SK-N-SH (cell line): ENCODE data around the gene JMJD6. TPM values are rescaled to one million over a fixed set of nuclear protein-coding genes. Genes with fewer than 3 reads are reported as not detected.

Source experiments
- CTCF ChIA-PET: fragments of 300-600, 350-600 bp; formaldehyde crosslinking; extraction: SDS; loops from one replicate; lab custom pipeline; 2021; lab: Yijun Ruan, JAX
- POLR2A ChIA-PET: fragments of 350-600 bp; sonication (Branson Sonifier 250); formaldehyde crosslinking; extraction: SDS; loops from one replicate; lab custom pipeline; 2020; ENCODE audit warnings: antibody characterized with exemption, inconsistent platforms; lab: Yijun Ruan, JAX
- DNase-seq: peaks from one replicate; pipeline ENCODE4 v3.0.0; 2012
- H2AFZ ChIP-seq: fragments of 200-600 bp; sonication (generic); 2 replicates; pipeline ENCODE4 v1.8.1; 2016; ENCODE audit warnings: antibody characterized with exemption, mild to moderate bottlenecking, low read depth
- H3F3A ChIP-seq: fragments of 200-600 bp; sonication (generic); replicated peaks from 2 replicates; pipeline ENCODE3; 2016; ENCODE audit warnings: antibody characterized with exemption, mild to moderate bottlenecking; ENCODE audit not compliant: insufficient read depth
- H3K27ac ChIP-seq, 2 experiments: fragments of 200-500 bp in 1 of 2; fragments of 200-600 bp in 1 of 2; sonication (Bioruptor generic) in 1 of 2; sonication (generic), shearing (Covaris generic) in 1 of 2; 2 replicates each; pipeline versions ENCODE4 v1.5.1 to v1.6.1; 2014 to 2016; ENCODE audit warnings: low read depth in 2 of 2, inconsistent platforms in 1 of 2, low read length in 1 of 2, mild to moderate bottlenecking in 1 of 2, mixed read lengths in 1 of 2
- H3K27me3 ChIP-seq: fragments of 200-600 bp; sonication (generic), shearing (Covaris generic); 2 replicates; pipeline ENCODE4 v1.6.1; 2016; ENCODE audit warnings: mixed run types; ENCODE audit not compliant: insufficient read depth
- H3K36me3 ChIP-seq, 2 experiments: fragments of 200-500 bp in 1 of 2; fragments of 200-600 bp in 1 of 2; sonication (Bioruptor generic) in 1 of 2; sonication (generic) in 1 of 2; replicated peaks in 1 of 2; 2 replicates each; pipeline versions ENCODE3 to v1.5.1; 2014 to 2016; ENCODE audit warnings: low read length in 1 of 2, mild to moderate bottlenecking in 1 of 2; ENCODE audit not compliant: insufficient read depth in 2 of 2, control insufficient read depth in 1 of 2
- H3K4me1 ChIP-seq, 2 experiments: fragments of 200-500 bp in 1 of 2; fragments of 200-600 bp in 1 of 2; sonication (Bioruptor generic) in 1 of 2; sonication (generic), shearing (Covaris generic) in 1 of 2; 2 replicates each; pipeline versions ENCODE4 v1.5.1 to v1.6.1; 2014 to 2016; ENCODE audit warnings: low read depth in 1 of 2, low read length in 1 of 2, mixed run types in 1 of 2; ENCODE audit not compliant: insufficient read depth in 2 of 2, control insufficient read depth in 1 of 2
- H3K4me2 ChIP-seq: fragments of 200-600 bp; sonication (generic), shearing (Covaris generic); 2 replicates; pipeline ENCODE4 v1.6.1; 2017; ENCODE audit warnings: mixed run types
- H3K4me3 ChIP-seq, 2 experiments: fragments of 200-500 bp in 1 of 2; fragments of 200-600 bp in 1 of 2; sonication (Bioruptor generic) in 1 of 2; sonication (generic), shearing (Covaris generic) in 1 of 2; 2 replicates each; pipeline versions ENCODE4 v1.5.1 to v1.8.1; 2014 to 2016; ENCODE audit warnings: low read depth in 2 of 2, inconsistent platforms in 1 of 2, low read length in 1 of 2, mild to moderate bottlenecking in 1 of 2, mixed read lengths in 1 of 2, moderate library complexity in 1 of 2
- H3K79me2 ChIP-seq: fragments of 200-600 bp; sonication (generic); 2 replicates; pipeline ENCODE4 v1.8.1; 2017; ENCODE audit warnings: mild to moderate bottlenecking; ENCODE audit not compliant: insufficient read depth
- H3K9ac ChIP-seq: fragments of 200-600 bp; sonication (generic); 2 replicates; pipeline ENCODE4 v1.6.1; 2017; ENCODE audit warnings: mixed run types
- H3K9me2 ChIP-seq: fragments of 200-600 bp; sonication (generic); 2 replicates; pipeline ENCODE4 v1.6.1; 2017; ENCODE audit warnings: mixed run types
- H3K9me3 ChIP-seq: fragments of 200-600 bp; sonication (generic); 2 replicates; pipeline ENCODE4 v1.6.1; 2017; ENCODE audit warnings: mixed run types, mild to moderate bottlenecking, moderate library complexity
- H4K20me1 ChIP-seq: fragments of 200-600 bp; sonication (generic); 2 replicates; pipeline ENCODE4 v1.6.1; 2017; ENCODE audit warnings: mild to moderate bottlenecking, mixed run types; ENCODE audit not compliant: insufficient read depth
- CHD2 ChIP-seq: fragments of 150-350 bp; IDR thresholded peaks from 2 replicates; pipeline ENCODE4 v1.6.1; 2018; ENCODE audit warnings: low read length; ENCODE audit not compliant: partially characterized antibody
- ELF1 ChIP-seq: IDR thresholded peaks from 2 replicates; pipeline ENCODE4 v1.4.0; 2012
- EP300 ChIP-seq, 2 experiments: IDR thresholded peaks; 2 replicates each; pipeline versions ENCODE4 v1.4.0 to v1.6.1; 2012; ENCODE audit warnings: borderline replicate concordance in 1 of 2, low read depth in 1 of 2, low read length in 1 of 2
- EZH2phosphoT487 ChIP-seq: fragments of 200-600 bp; sonication (generic); IDR thresholded peaks from 2 replicates; pipeline ENCODE4 v1.6.1; 2017; ENCODE audit warnings: low read depth, mixed run types, mild to moderate bottlenecking, antibody characterized with exemption, moderate library complexity, borderline replicate concordance
- FOSL2 ChIP-seq: IDR thresholded peaks from 2 replicates; pipeline ENCODE4 v1.4.0; 2012; ENCODE audit warnings: low read depth, mild to moderate bottlenecking, moderate library complexity, borderline replicate concordance
- FOXM1 ChIP-seq: IDR thresholded peaks from 2 replicates; pipeline ENCODE4 v1.4.0; 2012; ENCODE audit warnings: low read depth, mild to moderate bottlenecking
- JUND ChIP-seq: IDR thresholded peaks from 2 replicates; pipeline ENCODE4 v1.4.0; 2012
- MEF2A ChIP-seq: IDR thresholded peaks from 2 replicates; pipeline ENCODE4 v1.4.0; 2012; ENCODE audit warnings: low read depth, borderline replicate concordance
- NFIC ChIP-seq: IDR thresholded peaks from 2 replicates; pipeline ENCODE4 v1.4.0; 2012; ENCODE audit warnings: borderline replicate concordance
- NRF1 ChIP-seq: IDR thresholded peaks from 2 replicates; pipeline ENCODE4 v1.6.1; 2012; ENCODE audit warnings: low read depth, mild to moderate bottlenecking, low read length
- POLR2AphosphoS5 ChIP-seq: IDR thresholded peaks from 2 replicates; pipeline ENCODE4 v1.6.1; 2012; ENCODE audit warnings: low read depth, low read length
- RFX5 ChIP-seq: IDR thresholded peaks from 2 replicates; pipeline ENCODE4 v1.6.1; 2012; ENCODE audit warnings: mild to moderate bottlenecking, improper control_type of control experiment, low read length
- SIN3A ChIP-seq: IDR thresholded peaks from 2 replicates; pipeline ENCODE4 v1.6.1; 2012; ENCODE audit warnings: low read depth, mild to moderate bottlenecking, low read length, moderate library complexity, borderline replicate concordance
- SMC3 ChIP-seq: IDR thresholded peaks from 2 replicates; pipeline ENCODE4 v1.6.1; 2012; ENCODE audit warnings: low read depth, low read length, improper control_type of control experiment
- TCF12 ChIP-seq: IDR thresholded peaks from 2 replicates; pipeline ENCODE4 v1.4.0; 2012
- TEAD4 ChIP-seq: IDR thresholded peaks from 2 replicates; pipeline ENCODE4 v1.4.0; 2012; ENCODE audit warnings: mild to moderate bottlenecking, borderline replicate concordance; ENCODE audit not compliant: insufficient read depth
- YY1 ChIP-seq: IDR thresholded peaks from 2 replicates; pipeline ENCODE4 v1.4.0; 2012; ENCODE audit warnings: low read depth, mild to moderate bottlenecking
- WGBS: methylation state at CpG from one replicate; pipeline ENCODE4 v1.1.6; 2017; ENCODE audit warnings: low lambda C conversion rate; 5-methylcytosine and 5-hydroxymethylcytosine counted together
- polyA plus RNA-seq, 3 experiments: library from polyadenylated mRNA; depleted of rRNA; stranded (reverse); fragments of >200 nt; gene quantifications; 2 replicates each; pipeline ENCODE4 v1.2.3, GENCODE V29; 2012
- TF ChIP-seq, protein P1 (sequence below): fragments of 200-600 bp; sonication (generic); IDR thresholded peaks from 2 replicates; pipeline ENCODE4 v1.6.1; 2017; ENCODE audit warnings: antibody characterized with exemption, mild to moderate bottlenecking, moderate library complexity
- TF ChIP-seq, protein P2 (sequence below): IDR thresholded peaks from 2 replicates; pipeline ENCODE4 v1.6.1; 2012; ENCODE audit warnings: mild to moderate bottlenecking, low read depth, low read length, moderate library complexity
- TF ChIP-seq, protein P3 (sequence below): IDR thresholded peaks from 2 replicates; pipeline ENCODE4 v1.4.0; 2012; ENCODE audit warnings: low read depth, borderline replicate concordance
- TF ChIP-seq, protein P4 (sequence below): IDR thresholded peaks from 2 replicates; pipeline ENCODE4 v1.4.0; 2012; ENCODE audit warnings: low read depth
- TF ChIP-seq, protein P5 (sequence below): IDR thresholded peaks from 2 replicates; pipeline ENCODE4; 2012
- TF ChIP-seq, protein P6 (sequence below): fragments of 150-350 bp; IDR thresholded peaks from 2 replicates; pipeline ENCODE4 v1.6.1; 2016; ENCODE audit warnings: mild to moderate bottlenecking, low read depth, low read length

Gene JMJD6
- 20.1 and 23.3 TPM in 2 replicates for polyA plus RNA-seq (2012; rRNA removed)
- polyA plus RNA-seq (2012; cell fraction: cytosol; rRNA removed), result 15.2 and 15.7 TPM in 2 replicates
- 60.2 and 109 TPM in 2 replicates for polyA plus RNA-seq (2012; cell fraction: nucleus; rRNA removed)

DNA sequence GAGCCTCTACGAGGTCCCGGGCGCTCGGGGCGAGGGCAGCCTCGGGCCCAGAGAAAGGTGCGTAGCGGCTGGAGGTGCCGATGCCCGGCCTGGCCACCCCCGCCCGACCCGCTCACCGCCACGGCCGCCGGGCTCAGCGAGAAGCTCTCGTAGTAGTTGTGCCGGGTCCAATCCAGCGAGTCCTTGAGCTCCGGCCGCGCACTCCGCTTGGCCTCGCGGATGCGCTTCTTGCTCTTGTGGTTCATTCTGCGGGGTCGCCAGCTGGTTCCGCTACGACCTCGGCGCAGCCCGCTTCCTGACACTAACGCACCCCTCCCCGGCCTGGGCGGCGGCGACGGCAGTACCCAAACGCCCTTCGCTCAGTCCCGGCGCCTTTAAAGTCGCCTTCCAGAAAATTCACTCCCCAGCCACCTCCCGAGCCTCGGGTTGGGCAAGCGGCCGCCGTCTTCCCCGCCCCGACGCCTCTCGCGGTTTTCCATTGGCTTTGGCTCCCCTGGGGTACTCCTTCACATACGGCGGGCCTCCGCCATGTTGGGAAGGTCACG is at the start of gene JMJD6:
TSS of gene JMJD6 (minus strand) at position 376 of the 545 bp plus-strand sequence. CDS start at position 245, 131 bp downstream.
- POLR2A ChIA-PET, result interaction anchor here (0.7 to 4.7 kb wide), 8 partner anchors 8 to 182 kb away, joined by 3 to 47 read pairs (median 6); partner anchors contain the start of genes MFSD11 and SRSF2

More for the DNA sequence above, at the start of gene JMJD6:
- 2% methylated on average over 32 of the region's 60 CpGs for WGBS
- Histone ChIP-seq H3K9me3 (no peaks in the 10 kb centered on the region), H4K20me1 (peaks cover 20% of the 10 kb centered on the region), H3K4me3 (peak within 1 kb of the TSS; percentile 74 to 99), H3K9ac (peak within 1 kb of the TSS; percentile 99), H3K27me3 (no peaks in the 10 kb centered on the region), H2AFZ (peak within 1 kb of the TSS; percentile 81), H3K4me2 (peak within 1 kb of the TSS; percentile 86), H3K36me3 (peaks cover 19 to 48% of the 10 kb centered on the region in 2 experiments), H3K9me2 (no peaks in the 10 kb centered on the region), H3F3A (peaks cover 26% of the 10 kb centered on the region), H3K4me1 (peaks cover 14 to 20% of the 10 kb centered on the region in 2 experiments), H3K27ac (peak within 1 kb of the TSS; percentile 94 to 96), H3K79me2 (peaks cover 94% of the 10 kb centered on the region)
- TF ChIP-seq TCF12 (peak; percentile 10; the same call in 1 of the 2 replicates), SMC3 (no peak; the same call in 1 of the 2 replicates), JUND (no peak), TEAD4 (0 out of 2 replicates have a peak, but pooled peaks have one; percentile 16), NRF1 (peak; percentile 39; the same call in 1 of the 2 replicates), FOXM1 (no peak), POLR2AphosphoS5 (peak; percentile 85), SIN3A (peak; percentile 55), ELF1 (peak; percentile 58), RFX5 (0 out of 2 replicates have a peak, but pooled peaks have one; percentile 5), MEF2A (no peak), EP300 (IDR thresholded peaks at IDR 0.05; ENCODE audit: borderline replicate concordance in 1 of 2, low read depth in 1 of 2, low read length in 1 of 2) (no peak), FOSL2 (no peak), YY1 (peak; percentile 95), CHD2 (peak; percentile 82), EZH2phosphoT487 (no peak), NFIC (no peak)
- TF ChIP-seq, protein P1, sequence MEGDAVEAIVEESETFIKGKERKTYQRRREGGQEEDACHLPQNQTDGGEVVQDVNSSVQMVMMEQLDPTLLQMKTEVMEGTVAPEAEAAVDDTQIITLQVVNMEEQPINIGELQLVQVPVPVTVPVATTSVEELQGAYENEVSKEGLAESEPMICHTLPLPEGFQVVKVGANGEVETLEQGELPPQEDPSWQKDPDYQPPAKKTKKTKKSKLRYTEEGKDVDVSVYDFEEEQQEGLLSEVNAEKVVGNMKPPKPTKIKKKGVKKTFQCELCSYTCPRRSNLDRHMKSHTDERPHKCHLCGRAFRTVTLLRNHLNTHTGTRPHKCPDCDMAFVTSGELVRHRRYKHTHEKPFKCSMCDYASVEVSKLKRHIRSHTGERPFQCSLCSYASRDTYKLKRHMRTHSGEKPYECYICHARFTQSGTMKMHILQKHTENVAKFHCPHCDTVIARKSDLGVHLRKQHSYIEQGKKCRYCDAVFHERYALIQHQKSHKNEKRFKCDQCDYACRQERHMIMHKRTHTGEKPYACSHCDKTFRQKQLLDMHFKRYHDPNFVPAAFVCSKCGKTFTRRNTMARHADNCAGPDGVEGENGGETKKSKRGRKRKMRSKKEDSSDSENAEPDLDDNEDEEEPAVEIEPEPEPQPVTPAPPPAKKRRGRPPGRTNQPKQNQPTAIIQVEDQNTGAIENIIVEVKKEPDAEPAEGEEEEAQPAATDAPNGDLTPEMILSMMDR, result no peak
- TF ChIP-seq, protein P2, sequence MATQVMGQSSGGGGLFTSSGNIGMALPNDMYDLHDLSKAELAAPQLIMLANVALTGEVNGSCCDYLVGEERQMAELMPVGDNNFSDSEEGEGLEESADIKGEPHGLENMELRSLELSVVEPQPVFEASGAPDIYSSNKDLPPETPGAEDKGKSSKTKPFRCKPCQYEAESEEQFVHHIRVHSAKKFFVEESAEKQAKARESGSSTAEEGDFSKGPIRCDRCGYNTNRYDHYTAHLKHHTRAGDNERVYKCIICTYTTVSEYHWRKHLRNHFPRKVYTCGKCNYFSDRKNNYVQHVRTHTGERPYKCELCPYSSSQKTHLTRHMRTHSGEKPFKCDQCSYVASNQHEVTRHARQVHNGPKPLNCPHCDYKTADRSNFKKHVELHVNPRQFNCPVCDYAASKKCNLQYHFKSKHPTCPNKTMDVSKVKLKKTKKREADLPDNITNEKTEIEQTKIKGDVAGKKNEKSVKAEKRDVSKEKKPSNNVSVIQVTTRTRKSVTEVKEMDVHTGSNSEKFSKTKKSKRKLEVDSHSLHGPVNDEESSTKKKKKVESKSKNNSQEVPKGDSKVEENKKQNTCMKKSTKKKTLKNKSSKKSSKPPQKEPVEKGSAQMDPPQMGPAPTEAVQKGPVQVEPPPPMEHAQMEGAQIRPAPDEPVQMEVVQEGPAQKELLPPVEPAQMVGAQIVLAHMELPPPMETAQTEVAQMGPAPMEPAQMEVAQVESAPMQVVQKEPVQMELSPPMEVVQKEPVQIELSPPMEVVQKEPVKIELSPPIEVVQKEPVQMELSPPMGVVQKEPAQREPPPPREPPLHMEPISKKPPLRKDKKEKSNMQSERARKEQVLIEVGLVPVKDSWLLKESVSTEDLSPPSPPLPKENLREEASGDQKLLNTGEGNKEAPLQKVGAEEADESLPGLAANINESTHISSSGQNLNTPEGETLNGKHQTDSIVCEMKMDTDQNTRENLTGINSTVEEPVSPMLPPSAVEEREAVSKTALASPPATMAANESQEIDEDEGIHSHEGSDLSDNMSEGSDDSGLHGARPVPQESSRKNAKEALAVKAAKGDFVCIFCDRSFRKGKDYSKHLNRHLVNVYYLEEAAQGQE, result no peak
- TF ChIP-seq, protein P3, sequence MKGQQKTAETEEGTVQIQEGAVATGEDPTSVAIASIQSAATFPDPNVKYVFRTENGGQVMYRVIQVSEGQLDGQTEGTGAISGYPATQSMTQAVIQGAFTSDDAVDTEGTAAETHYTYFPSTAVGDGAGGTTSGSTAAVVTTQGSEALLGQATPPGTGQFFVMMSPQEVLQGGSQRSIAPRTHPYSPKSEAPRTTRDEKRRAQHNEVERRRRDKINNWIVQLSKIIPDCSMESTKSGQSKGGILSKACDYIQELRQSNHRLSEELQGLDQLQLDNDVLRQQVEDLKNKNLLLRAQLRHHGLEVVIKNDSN, result no peak
- TF ChIP-seq, protein P4, sequence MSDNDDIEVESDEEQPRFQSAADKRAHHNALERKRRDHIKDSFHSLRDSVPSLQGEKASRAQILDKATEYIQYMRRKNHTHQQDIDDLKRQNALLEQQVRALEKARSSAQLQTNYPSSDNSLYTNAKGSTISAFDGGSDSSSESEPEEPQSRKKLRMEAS, result peak; percentile 60
- TF ChIP-seq, protein P5, sequence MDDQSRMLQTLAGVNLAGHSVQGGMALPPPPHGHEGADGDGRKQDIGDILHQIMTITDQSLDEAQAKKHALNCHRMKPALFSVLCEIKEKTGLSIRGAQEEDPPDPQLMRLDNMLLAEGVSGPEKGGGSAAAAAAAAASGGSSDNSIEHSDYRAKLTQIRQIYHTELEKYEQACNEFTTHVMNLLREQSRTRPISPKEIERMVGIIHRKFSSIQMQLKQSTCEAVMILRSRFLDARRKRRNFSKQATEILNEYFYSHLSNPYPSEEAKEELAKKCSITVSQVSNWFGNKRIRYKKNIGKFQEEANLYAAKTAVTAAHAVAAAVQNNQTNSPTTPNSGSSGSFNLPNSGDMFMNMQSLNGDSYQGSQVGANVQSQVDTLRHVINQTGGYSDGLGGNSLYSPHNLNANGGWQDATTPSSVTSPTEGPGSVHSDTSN, result no peak; the same call in 1 of the 2 replicates
- TF ChIP-seq, protein P6, sequence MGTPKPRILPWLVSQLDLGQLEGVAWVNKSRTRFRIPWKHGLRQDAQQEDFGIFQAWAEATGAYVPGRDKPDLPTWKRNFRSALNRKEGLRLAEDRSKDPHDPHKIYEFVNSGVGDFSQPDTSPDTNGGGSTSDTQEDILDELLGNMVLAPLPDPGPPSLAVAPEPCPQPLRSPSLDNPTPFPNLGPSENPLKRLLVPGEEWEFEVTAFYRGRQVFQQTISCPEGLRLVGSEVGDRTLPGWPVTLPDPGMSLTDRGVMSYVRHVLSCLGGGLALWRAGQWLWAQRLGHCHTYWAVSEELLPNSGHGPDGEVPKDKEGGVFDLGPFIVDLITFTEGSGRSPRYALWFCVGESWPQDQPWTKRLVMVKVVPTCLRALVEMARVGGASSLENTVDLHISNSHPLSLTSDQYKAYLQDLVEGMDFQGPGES, result peak; percentile 58; the same call in 1 of the 2 replicates
- peak; percentile 99 for DNase-seq
- CTCF ChIA-PET, result interaction anchor here (0.5 to 5.9 kb wide), 15 partner anchors 11 to 359 kb away, joined by 3 to 75 read pairs (median 5); partner anchors contain the start of genes MFSD11, MGAT5B, MXRA7 and SRSF2
